IMR-90 (cell line): Measurements from ENCODE around the gene ITSN2. TPM values are rescaled to one million over a fixed set of nuclear protein-coding genes. Genes with fewer than 3 reads are reported as not detected.

ENCODE experiments used
- ATAC-seq: fragments of 200-7000 bp; cut with Tn5 transposase; 2 replicates; pipeline ENCODE4 v1.9.1; 2020; ENCODE audit warnings: low read depth, mild to moderate bottlenecking, moderate library complexity
- BruUV-seq: library from RNA; stranded (reverse); fragments of 400-500 nt; replicated peaks from 2 replicates; lab custom pipeline; 2021; lab: Mats Ljungman, UMichigan
- CTCF ChIA-PET: fragments of 300-600 bp; formaldehyde crosslinking; extraction: SDS; loops from one replicate; lab custom pipeline; 2021; ENCODE audit warnings: antibody characterized with exemption; lab: Yijun Ruan, JAX
- POLR2A ChIA-PET: fragments of 300-600 bp; sonication (Branson Sonifier 250); formaldehyde crosslinking; loops from one replicate; lab custom pipeline; 2022; ENCODE audit warnings: antibody characterized with exemption; ENCODE audit not compliant: unreplicated experiment; lab: Charles Lee
- DNase-seq: peaks from one replicate; pipeline ENCODE4 v3.0.0; 2013
- H2AFZ ChIP-seq: replicated peaks from 2 replicates; pipeline ENCODE3; 2013; ENCODE audit warnings: low read length, mild to moderate bottlenecking; ENCODE audit not compliant: poor library complexity
- H2AK5ac ChIP-seq: 2 replicates; pipeline ENCODE4 v1.6.1; 2013; ENCODE audit warnings: low read depth, low read length, inconsistent platforms
- H2AK9ac ChIP-seq: replicated peaks from 2 replicates; pipeline ENCODE3; 2013; ENCODE audit warnings: mild to moderate bottlenecking, low read depth, low read length, moderate library complexity; ENCODE audit not compliant: poor library complexity
- H2BK120ac ChIP-seq: 2 replicates; pipeline ENCODE4 v1.6.1; 2013; ENCODE audit warnings: low read depth, low read length, inconsistent platforms
- H2BK15ac ChIP-seq: 3 replicates; pipeline ENCODE4 v1.6.1; 2013; ENCODE audit warnings: low read depth, low read length, inconsistent platforms
- H2BK20ac ChIP-seq: 2 replicates; pipeline ENCODE4 v1.6.1; 2013; ENCODE audit warnings: low read depth, mild to moderate bottlenecking, inconsistent platforms, low read length, moderate library complexity
- H2BK5ac ChIP-seq: 2 replicates; pipeline ENCODE4 v1.6.1; 2013; ENCODE audit warnings: mild to moderate bottlenecking, low read depth, low read length, inconsistent platforms; ENCODE audit not compliant: poor library complexity, severe bottlenecking
- H3K14ac ChIP-seq: replicated peaks from 2 replicates; pipeline ENCODE4 v1.6.1; 2013; ENCODE audit warnings: low read depth, low read length, inconsistent platforms
- H3K18ac ChIP-seq: 2 replicates; pipeline ENCODE4 v1.6.1; 2013; ENCODE audit warnings: low read depth, low read length, control low read depth
- H3K23ac ChIP-seq: 2 replicates; pipeline ENCODE4 v1.6.1; 2013; ENCODE audit warnings: low read depth, low read length, inconsistent platforms
- H3K27ac ChIP-seq: 2 replicates; pipeline ENCODE4 v1.5.1; 2013; ENCODE audit warnings: mild to moderate bottlenecking, control low read depth, low read length; ENCODE audit not compliant: insufficient read depth
- H3K27me3 ChIP-seq: 2 replicates; pipeline ENCODE4 v1.6.1; 2013; ENCODE audit warnings: low read length; ENCODE audit not compliant: control insufficient read depth, insufficient read depth
- H3K36me3 ChIP-seq: 2 replicates; pipeline ENCODE4 v1.6.1; 2013; ENCODE audit warnings: low read length, mixed read lengths; ENCODE audit not compliant: control insufficient read depth, insufficient read depth
- H3K4ac ChIP-seq: 2 replicates; pipeline ENCODE4 v1.6.1; 2013; ENCODE audit warnings: low read depth, low read length, inconsistent platforms
- H3K4me1 ChIP-seq: 2 replicates; pipeline ENCODE4 v1.6.1; 2013; ENCODE audit warnings: low read length, mixed read lengths; ENCODE audit not compliant: control insufficient read depth, insufficient read depth
- H3K4me2 ChIP-seq: 2 replicates; pipeline ENCODE4 v1.6.1; 2013; ENCODE audit warnings: low read depth, mild to moderate bottlenecking, control low read depth, low read length, moderate library complexity
- H3K4me3 ChIP-seq: 2 replicates; pipeline ENCODE4 v1.5.1; 2013; ENCODE audit warnings: low read depth, mild to moderate bottlenecking, control low read depth, low read length, moderate library complexity; ENCODE audit not compliant: insufficient read depth
- H3K56ac ChIP-seq: 2 replicates; pipeline ENCODE4 v1.6.1; 2013; ENCODE audit warnings: low read length, inconsistent platforms; ENCODE audit not compliant: insufficient read depth; ENCODE audit errors: extremely low read depth
- H3K79me1 ChIP-seq, 2 experiments: 2 replicates each; pipeline ENCODE4 v1.6.1; 2013; ENCODE audit warnings: low read length in 2 of 2, inconsistent platforms in 1 of 2, low read depth in 1 of 2
- H3K9ac ChIP-seq: 2 replicates; pipeline ENCODE4 v1.6.1; 2013; ENCODE audit warnings: low read depth, low read length, control low read depth
- H3K9me1 ChIP-seq: 2 replicates; pipeline ENCODE4 v1.6.1; 2013; ENCODE audit warnings: low read length, inconsistent platforms; ENCODE audit not compliant: insufficient read depth
- H3K9me3 ChIP-seq: 2 replicates; pipeline ENCODE4 v1.6.1; 2013; ENCODE audit warnings: low read length; ENCODE audit not compliant: control insufficient read depth, insufficient read depth
- H4K20me1 ChIP-seq: 2 replicates; pipeline ENCODE4 v1.6.1; 2013; ENCODE audit warnings: low read length, inconsistent platforms; ENCODE audit not compliant: insufficient read depth
- H4K5ac ChIP-seq: 2 replicates; pipeline ENCODE4 v1.6.1; 2013; ENCODE audit warnings: mild to moderate bottlenecking, low read depth, low read length, control low read depth
- H4K8ac ChIP-seq, 2 experiments: 2 replicates each; pipeline ENCODE4 v1.6.1; 2013; ENCODE audit warnings: low read depth in 2 of 2, low read length in 2 of 2, control low read depth in 1 of 2, inconsistent platforms in 1 of 2
- H4K91ac ChIP-seq: 2 replicates; pipeline ENCODE4 v1.6.1; 2013; ENCODE audit warnings: low read depth, low read length, inconsistent platforms; ENCODE audit not compliant: insufficient read depth
- BHLHE40 ChIP-seq: fragments of 150-350 bp; IDR thresholded peaks from 2 replicates; pipeline ENCODE4 v1.6.1; 2016; ENCODE audit warnings: mild to moderate bottlenecking, low read depth, low read length
- CEBPB ChIP-seq: IDR thresholded peaks from 2 replicates; pipeline ENCODE4 v1.6.1; 2012; ENCODE audit warnings: low read depth, low read length, improper control_type of control experiment
- CHD1 ChIP-seq: IDR thresholded peaks from 2 replicates; pipeline ENCODE4 v1.6.1; 2012; ENCODE audit warnings: low read depth, low read length, improper control_type of control experiment
- CTCF ChIP-seq: conservative IDR thresholded peaks from 2 replicates; pipeline ENCODE4 v1.5.1; 2012; ENCODE audit warnings: mild to moderate bottlenecking, low read depth, low read length, improper control_type of control experiment
- ELK1 ChIP-seq: fragments of 150-350 bp; IDR thresholded peaks from 2 replicates; pipeline ENCODE4 v1.6.1; 2016; ENCODE audit warnings: low read depth, mild to moderate bottlenecking, low read length, moderate library complexity, borderline replicate concordance
- FOS ChIP-seq: fragments of 150-350 bp; IDR thresholded peaks from 2 replicates; pipeline ENCODE4 v1.6.1; 2016; ENCODE audit warnings: low read depth, low read length
- MAFK ChIP-seq: IDR thresholded peaks from 2 replicates; pipeline ENCODE4 v1.6.1; 2012; ENCODE audit warnings: low read depth, low read length, improper control_type of control experiment
- MAZ ChIP-seq: IDR thresholded peaks from 2 replicates; pipeline ENCODE4 v1.6.1; 2012; ENCODE audit warnings: low read depth, mild to moderate bottlenecking, low read length, improper control_type of control experiment, moderate library complexity, borderline replicate concordance
- MXI1 ChIP-seq: IDR thresholded peaks from 2 replicates; pipeline ENCODE4 v1.6.1; 2012; ENCODE audit warnings: low read depth, mild to moderate bottlenecking, low read length, moderate library complexity, borderline replicate concordance
- NFE2L2 ChIP-seq: fragments of 150-350 bp; IDR thresholded peaks from 2 replicates; pipeline ENCODE4 v1.6.1; 2016; ENCODE audit warnings: low read depth, mild to moderate bottlenecking, low read length
- POLR2A ChIP-seq: IDR thresholded peaks from 2 replicates; pipeline ENCODE4 v1.6.1; 2012; ENCODE audit warnings: mild to moderate bottlenecking, low read depth, low read length
- RAD21 ChIP-seq: IDR thresholded peaks from 2 replicates; pipeline ENCODE4 v1.6.1; 2012; ENCODE audit warnings: low read length, improper control_type of control experiment
- RCOR1 ChIP-seq: IDR thresholded peaks from 2 replicates; pipeline ENCODE4 v1.6.1; 2012; ENCODE audit warnings: mild to moderate bottlenecking, low read length, improper control_type of control experiment; ENCODE audit not compliant: insufficient replicate concordance
- RFX5 ChIP-seq: IDR thresholded peaks from 2 replicates; pipeline ENCODE4 v1.8.0; 2012; ENCODE audit warnings: low read depth, mild to moderate bottlenecking, low read length, moderate library complexity
- SMC3 ChIP-seq: fragments of 150-350 bp; IDR thresholded peaks from 2 replicates; pipeline ENCODE4 v1.6.1; 2016; ENCODE audit warnings: low read depth, mild to moderate bottlenecking, antibody characterized with exemption, low read length, moderate library complexity
- USF2 ChIP-seq: fragments of 150-350 bp; IDR thresholded peaks from 2 replicates; pipeline ENCODE4 v1.6.1; 2017; ENCODE audit warnings: mild to moderate bottlenecking, antibody characterized with exemption, low read length, low read depth
- WGBS, 2 experiments: methylation state at CpG; one replicate each; pipeline versions ENCODE4 v1.1.5 to v1.1.7; 2013; ENCODE audit warnings: missing lambda C conversion rate in 2 of 2; ENCODE audit not compliant: insufficient read length in 1 of 2; ENCODE audit errors: extremely low coverage in 2 of 2; 5-methylcytosine and 5-hydroxymethylcytosine counted together
- dilution Hi-C: fragments of 300-500 bp; cut with HindIII; formaldehyde crosslinking; loops from one replicate; pipeline ENCODE4 v1.14.3; 2018; ENCODE audit warnings: low sequenced_read_pairs; ENCODE audit not compliant: unreplicated experiment
- in situ Hi-C: fragments of 300-500 bp; cut with MboI; formaldehyde crosslinking; loops from 3 replicates; pipeline ENCODE4 v1.14.3; 2019; ENCODE audit warnings: low sequenced_read_pairs, inconsistent platforms, mixed read lengths
- intact Hi-C: fragments of 100-400 bp; cut with micrococcal nuclease; formaldehyde crosslinking; loops from 2 replicates; pipeline ENCODE4 v1.10.0; 2022
- polyA plus RNA-seq, 3 experiments: library from polyadenylated mRNA; depleted of rRNA; stranded (reverse); fragments of >200 nt; gene quantifications; 2 replicates each; pipeline ENCODE4 v1.2.3, GENCODE V29; 2012; ENCODE audit warnings: low replicate concordance in 1 of 3
- total RNA-seq: library from RNA; depleted of rRNA; stranded (reverse); fragments of >200 nt; gene quantifications from 2 replicates; pipeline ENCODE4 v1.2.3, GENCODE V29; 2012

ITSN2 gene
- total and polyA plus RNA-seq, 2 of the 4 experiments (the other 2 are of a cell fraction), result 10.7 to 17.2 TPM

- WGBS, 2 experiments, result 67% methylated on average over 1 of the region's 6 CpGs; no CpG with 5 or more reads in 1 of the 2 experiments
- dilution Hi-C loops, result no loop called here
Measured at GRCh38 chr2:24206242-24206641, 154.1 kb downstream of the ITSN2 start.

More at GRCh38 chr2:24206242-24206641, 154.1 kb downstream of the ITSN2 start:
- TF ChIP-seq FOS (no peak), POLR2A (no peak), CEBPB (no peak), CHD1 (no peak), USF2 (no peak), MAFK (no peak), SMC3 (no peak), NFE2L2 (no peak), BHLHE40 (no peak), RCOR1 (no peak), ELK1 (no peak), MAZ (no peak), CTCF (no peak), MXI1 (no peak), RAD21 (no peak), RFX5 (no peak)
- ATAC-seq (no peak), DNase-seq (no peak)
- no peaks in the 10 kb centered on the region for H3K27me3 ChIP-seq
- H2BK120ac ChIP-seq, result no peak overlapping the region
- no peak overlapping the region for H3K4me2 ChIP-seq
- H3K79me1 ChIP-seq, result no peaks in the 10 kb centered on the region
- no peak overlapping the region for H3K27ac ChIP-seq
- CTCF ChIA-PET, result no interaction called here
- no peak overlapping the region for H3K4me3 ChIP-seq
- POLR2A ChIA-PET, result no interaction called here
- intact Hi-C loops (no loop called here), in situ Hi-C loops (no loop called here)
- H4K8ac ChIP-seq, result no peak overlapping the region
- H3K56ac ChIP-seq, result no peak overlapping the region
- H3K18ac ChIP-seq, result no peak overlapping the region
- H3K14ac ChIP-seq, result no peak overlapping the region
- no peak overlapping the region for H4K91ac ChIP-seq
- H4K20me1 ChIP-seq, result no peaks in the 10 kb centered on the region; the same call in 1 of the 2 replicates
- no peaks in the 10 kb centered on the region; the same call in 1 of the 2 replicates for H3K9me1 ChIP-seq
- BruUV-seq, result no TSS peak
- H2AK5ac ChIP-seq, result no peak overlapping the region
- H2AK9ac ChIP-seq, result no peak overlapping the region
- no peak overlapping the region for H4K5ac ChIP-seq
- H3K9ac ChIP-seq, result no peak overlapping the region
- no peaks in the 10 kb centered on the region for H3K4me1 ChIP-seq
- H3K36me3 ChIP-seq, result peaks cover 36% of the 10 kb centered on the region
- no peaks in the 10 kb centered on the region for H3K9me3 ChIP-seq
- no peak overlapping the region for H2AFZ ChIP-seq
- no peak overlapping the region for H3K23ac ChIP-seq
- H2BK20ac ChIP-seq, result no peak overlapping the region
- no peak overlapping the region for H2BK5ac ChIP-seq
- no peak overlapping the region for H2BK15ac ChIP-seq
- no peak overlapping the region for H3K4ac ChIP-seq
